ENCODE results near the gene URGCP.
"Not testable (repeated sequence)": the region's sequence is repeated elsewhere in the genome, so short reads cannot be mapped to it uniquely, and the experiment has no call there.

The URGCP gene

GRCh38 chr7:43915907-43916306 lies 9.5 kb upstream of the URGCP start:
- no peak for DNase-seq

- no peak for DNase-seq
Observed at GRCh38 chr7:43914795-43915194, 8.4 kb upstream of the URGCP start.

- DNase-seq, result peak; percentile 37
Observed at GRCh38 chr7:43905956-43906330, 453 bp downstream of the URGCP start.

- no peak for DNase-seq
Observed at GRCh38 chr7:43905209-43905946, 1.0 kb downstream of the URGCP start.

GRCh38 chr7:43904533-43905208 lies 1.7 kb downstream of the URGCP start:
- DNase-seq, result no peak

- no peak for DNase-seq
Observed at GRCh38 chr7:43902542-43903054, 3.8 kb downstream of the URGCP start.

- not testable (repeated sequence) for DNase-seq
Observed at GRCh38 chr7:43898571-43898970, 7.8 kb downstream of the URGCP start.

- no peak for DNase-seq
Observed at GRCh38 chr7:43895847-43896415, 10.5 kb downstream of the URGCP start.

GRCh38 chr7:43891069-43891955 lies 15.1 kb downstream of the URGCP start:
- DNase-seq, result no peak

- no peak for DNase-seq
Observed at GRCh38 chr7:43890468-43890867, 15.9 kb downstream of the URGCP start.

- no peak for DNase-seq
Observed at GRCh38 chr7:43888993-43889945, 17.1 kb downstream of the URGCP start.

GRCh38 chr7:43884617-43885016 lies 21.8 kb downstream of the URGCP start:
- no peak for DNase-seq

GRCh38 chr7:43884209-43884608 lies 22.2 kb downstream of the URGCP start:
- DNase-seq, result no peak

- DNase-seq, result no peak
Observed at GRCh38 chr7:43880596-43880995, 25.8 kb downstream of the URGCP start.

GRCh38 chr7:43879477-43879876 lies 26.9 kb downstream of the URGCP start:
- no peak for DNase-seq

GRCh38 chr7:43878867-43879266 lies 27.5 kb downstream of the URGCP start:
- no peak for DNase-seq

- no peak for DNase-seq
Observed at GRCh38 chr7:43877968-43878864, 28.2 kb downstream of the URGCP start.

GRCh38 chr7:43876976-43877745 lies 29.2 kb downstream of the URGCP start:
- no peak for DNase-seq

GRCh38 chr7:43876241-43876640 lies 30.2 kb downstream of the URGCP start:
- DNase-seq, result no peak

- no peak for DNase-seq
Observed at GRCh38 chr7:43873300-43873699, 33.1 kb downstream of the URGCP start.
